WTC11 (cell line): ENCODE results near the gene AP1S2. TPM values are rescaled to one million over a fixed set of nuclear protein-coding genes. Genes with fewer than 3 reads are reported as not detected.

ENCODE experiments used
- ATAC-seq: fragments of 200-7000 bp; cut with Tn5 transposase; 2 replicates; pipeline ENCODE4 v1.10.0; 2021; ENCODE audit warnings: mild to moderate bottlenecking, moderate library complexity
- CTCF ChIA-PET: fragments of 300-600 bp; sonication (Branson Sonifier 250); formaldehyde crosslinking; loops from one replicate; lab custom pipeline; 2021; ENCODE audit warnings: antibody characterized with exemption; lab: Charles Lee
- POLR2A ChIA-PET: fragments of 350-600 bp; sonication (Branson Sonifier 250); formaldehyde crosslinking; loops from one replicate; lab custom pipeline; 2021; ENCODE audit warnings: antibody characterized with exemption; lab: Charles Lee
- DNase-seq: peaks from one replicate; pipeline ENCODE4 v3.0.0; 2021; ENCODE audit warnings: low spot score
- H3K27ac Mint-ChIP-seq: 2 replicates; pipeline ENCODE4 v1.8.0; 2021; ENCODE audit warnings: mixed read lengths
- H3K27me3 Mint-ChIP-seq: 2 replicates; pipeline ENCODE4 v1.8.0; 2021; ENCODE audit warnings: low read depth, mild to moderate bottlenecking, moderate library complexity, mixed read lengths
- H3K36me3 Mint-ChIP-seq: 2 replicates; pipeline ENCODE4 v1.8.0; 2021; ENCODE audit warnings: mixed read lengths
- H3K4me1 Mint-ChIP-seq: 2 replicates; pipeline ENCODE4 v1.8.0; 2022; ENCODE audit warnings: mixed read lengths
- H3K4me3 Mint-ChIP-seq: 2 replicates; pipeline ENCODE4 v1.8.0; 2021; ENCODE audit warnings: mild to moderate bottlenecking, moderate library complexity, mixed read lengths
- H3K9me3 Mint-ChIP-seq: 2 replicates; pipeline ENCODE4 v1.8.0; 2021; ENCODE audit warnings: mixed read lengths
- ATF1 ChIP-seq: sonication (generic); formaldehyde crosslinking; IDR thresholded peaks from 2 replicates; pipeline ENCODE4 v1.8.1; 2023; ENCODE audit warnings: mild to moderate bottlenecking, moderate library complexity, missing genetic modification reagents
- CBFB ChIP-seq: sonication (generic); formaldehyde crosslinking; IDR thresholded peaks from 2 replicates; pipeline ENCODE4 v1.8.1; 2022; ENCODE audit warnings: mild to moderate bottlenecking, low read depth, missing genetic modification reagents
- ERG ChIP-seq: fragments of 250-450 bp; sonication (Bioruptor Pico); IDR thresholded peaks from 2 replicates; pipeline ENCODE4 v1.8.0; 2021; ENCODE audit warnings: mild to moderate bottlenecking
- ESRRA ChIP-seq: sonication (generic); formaldehyde crosslinking; IDR thresholded peaks from 2 replicates; pipeline ENCODE4 v1.8.1; 2022; ENCODE audit warnings: mild to moderate bottlenecking, missing genetic modification reagents, borderline replicate concordance
- ETV6 ChIP-seq: sonication (generic); formaldehyde crosslinking; IDR thresholded peaks from 2 replicates; pipeline ENCODE4 v1.8.1; 2022; ENCODE audit warnings: mild to moderate bottlenecking, missing genetic modification reagents
- HMGXB4 ChIP-seq: sonication (generic); formaldehyde crosslinking; IDR thresholded peaks from 2 replicates; pipeline ENCODE4 v1.8.1; 2023; ENCODE audit warnings: mild to moderate bottlenecking, moderate library complexity, missing genetic modification reagents
- MXD4 ChIP-seq: fragments of 250-450 bp; sonication (Bioruptor Pico); IDR thresholded peaks from 2 replicates; pipeline ENCODE4 v1.8.0; 2021; ENCODE audit warnings: mild to moderate bottlenecking, moderate library complexity, borderline replicate concordance
- NFYB ChIP-seq: sonication (generic); formaldehyde crosslinking; conservative IDR thresholded peaks from 2 replicates; pipeline ENCODE4 v1.8.0; 2022; ENCODE audit warnings: low read depth, missing genetic modification reagents
- PRRX2 ChIP-seq: fragments of 250-450 bp; sonication (Bioruptor Pico); IDR thresholded peaks from 2 replicates; pipeline ENCODE4 v1.8.0; 2021; ENCODE audit warnings: mild to moderate bottlenecking
- SMAD3 ChIP-seq: sonication (generic); formaldehyde crosslinking; IDR thresholded peaks from 2 replicates; pipeline ENCODE4 v1.8.0; 2022; ENCODE audit warnings: missing genetic modification reagents, mild to moderate bottlenecking, borderline replicate concordance
- SP1 ChIP-seq: sonication (generic); formaldehyde crosslinking; conservative IDR thresholded peaks from 2 replicates; pipeline ENCODE4 v1.8.1; 2022; ENCODE audit warnings: missing genetic modification reagents
- TEAD4 ChIP-seq: sonication (generic); formaldehyde crosslinking; IDR thresholded peaks from 2 replicates; pipeline ENCODE4 v1.8.0; 2022; ENCODE audit warnings: mild to moderate bottlenecking, missing genetic modification reagents
- USF2 ChIP-seq: sonication (generic); formaldehyde crosslinking; IDR thresholded peaks from 2 replicates; pipeline ENCODE4 v1.8.1; 2023; ENCODE audit warnings: mild to moderate bottlenecking, missing genetic modification reagents, moderate library complexity
- ZNF219 ChIP-seq: sonication (generic); formaldehyde crosslinking; IDR thresholded peaks from 2 replicates; pipeline ENCODE4 v1.8.0; 2023; ENCODE audit warnings: missing genetic modification reagents, mild to moderate bottlenecking, borderline replicate concordance
- ZNF263 ChIP-seq: sonication (generic); formaldehyde crosslinking; IDR thresholded peaks from 2 replicates; pipeline ENCODE4 v1.8.1; 2022; ENCODE audit warnings: low read depth, mild to moderate bottlenecking, moderate library complexity, missing genetic modification reagents
- ZNF317 ChIP-seq: sonication (generic); formaldehyde crosslinking; IDR thresholded peaks from 2 replicates; pipeline ENCODE4 v1.8.1; 2023; ENCODE audit warnings: low read depth, mild to moderate bottlenecking, moderate library complexity, missing genetic modification reagents, borderline replicate concordance
- ZNF512 ChIP-seq: sonication (generic); formaldehyde crosslinking; IDR thresholded peaks from 2 replicates; pipeline ENCODE4 v1.8.1; 2022; ENCODE audit warnings: missing genetic modification reagents, borderline replicate concordance
- ZNF671 ChIP-seq: fragments of 250-450 bp; sonication (Bioruptor Pico); IDR thresholded peaks from 2 replicates; pipeline ENCODE4 v1.8.0; 2021; ENCODE audit warnings: mild to moderate bottlenecking
- total RNA-seq: library from RNA; stranded (reverse); gene quantifications from 3 replicates; pipeline ENCODE4 v1.2.3, GENCODE V29; 2021

Gene AP1S2
- total RNA-seq, 1 experiment from 2014 or later: 164 TPM

GRCh38 chrX:15853586-15854079 lies 980 bp downstream of the AP1S2 start:
- Mint-ChIP-seq H3K4me3 (peak overlapping the region; percentile 85), H3K9me3 (no peaks in the 10 kb centered on the region), H3K27ac (peak overlapping the region; percentile 68; the same call in 1 of the 2 replicates), H3K36me3 (peaks cover 41% of the 10 kb centered on the region), H3K4me1 (peaks cover 51% of the 10 kb centered on the region), H3K27me3 (no peaks in the 10 kb centered on the region)
- CTCF ChIA-PET: no interaction called here
- no peak for DNase-seq
- POLR2A ChIA-PET: no interaction called here
- TF ChIP-seq TEAD4 (CRISPR knock-in tag): no peak
- 0 out of 2 replicates have a peak, but pooled peaks have one; percentile 3 for TF ChIP-seq HMGXB4 (CRISPR knock-in tag)
- ATAC-seq: no peak

- H3K4me1 Mint-ChIP-seq: peaks cover 52% of the 10 kb centered on the region
- peak overlapping the region; percentile 26 for H3K4me3 Mint-ChIP-seq
- no peak for DNase-seq
- no peaks in the 10 kb centered on the region for H3K27me3 Mint-ChIP-seq
- CTCF ChIA-PET: interaction anchor here (0.8 to 1.6 kb wide), 6 partner anchors 10 to 363 kb away, joined by 3 read pairs; no protein-coding TSS in a partner anchor
- peak overlapping the region; percentile 48 for H3K27ac Mint-ChIP-seq
- H3K36me3 Mint-ChIP-seq: peaks cover 72% of the 10 kb centered on the region
- TF ChIP-seq ZNF219: no peak
- no peak for TF ChIP-seq ETV6
- no peak for TF ChIP-seq ZNF671 (CRISPR knock-in tag)
- TF ChIP-seq, all 79 proteins: peak for 0
- peak; percentile 62 for ATAC-seq
- H3K9me3 Mint-ChIP-seq: no peaks in the 10 kb centered on the region
- POLR2A ChIA-PET: no interaction called here
These were observed 5.1 kb downstream of the AP1S2 start for GRCh38 chrX:15849555-15849954.

- Mint-ChIP-seq H3K36me3 (peaks cover 81% of the 10 kb centered on the region), H3K4me1 (peaks cover 55% of the 10 kb centered on the region), H3K9me3 (no peaks in the 10 kb centered on the region)
- ATAC-seq: no peak
- POLR2A ChIA-PET: interaction anchor here (0.5 kb wide), 1 partner anchor 840 kb away, joined by 3 read pairs; no protein-coding TSS in a partner anchor
- DNase-seq: no peak
- TF ChIP-seq USF2 (CRISPR knock-in tag) (no peak), NFYB (no peak)
- TF ChIP-seq, all 79 proteins: peak for 0
- H3K27me3 Mint-ChIP-seq: no peaks in the 10 kb centered on the region
- no peak overlapping the region for H3K4me3 Mint-ChIP-seq
- no peak overlapping the region for H3K27ac Mint-ChIP-seq
- CTCF ChIA-PET: interaction anchor here (1.5 kb wide), 1 partner anchor 274 kb away, joined by 3 read pairs; no protein-coding TSS in a partner anchor
These were observed 6.0 kb downstream of the AP1S2 start for GRCh38 chrX:15848576-15848975.

- ChIA-PET CTCF (no interaction called here), POLR2A (no interaction called here)
- Mint-ChIP-seq H3K27ac (0 out of 2 replicates have a peak overlapping the region, but pooled peaks have one; percentile 49), H3K4me3 (no peak overlapping the region), H3K9me3 (no peaks in the 10 kb centered on the region), H3K36me3 (peaks cover 68% of the 10 kb centered on the region), H3K27me3 (no peaks in the 10 kb centered on the region), H3K4me1 (peaks cover 23% of the 10 kb centered on the region)
- no peak for TF ChIP-seq ZNF263 (CRISPR knock-in tag)
- TF ChIP-seq ERG: no peak
- no peak for ATAC-seq
- no peak for DNase-seq
These were observed 10.7 kb downstream of the AP1S2 start for GRCh38 chrX:15843960-15844359.

GRCh38 chrX:15841853-15842516 lies 12.6 kb downstream of the AP1S2 start:
- POLR2A ChIA-PET: interaction anchor here (0.7 kb wide), 1 partner anchor 167 kb away, joined by 4 read pairs; no protein-coding TSS in a partner anchor
- CTCF ChIA-PET: no interaction called here
- ATAC-seq: no peak
- Mint-ChIP-seq H3K27ac (peak overlapping the region; percentile 68), H3K9me3 (no peaks in the 10 kb centered on the region), H3K27me3 (no peaks in the 10 kb centered on the region), H3K4me3 (no peak overlapping the region), H3K36me3 (peaks cover 65% of the 10 kb centered on the region), H3K4me1 (peaks cover 8% of the 10 kb centered on the region)
- TF ChIP-seq SP1 (no peak), ESRRA (no peak), PRRX2 (CRISPR knock-in tag) (no peak), SMAD3 (CRISPR knock-in tag) (no peak), ZNF317 (CRISPR knock-in tag) (no peak), ZNF512 (CRISPR knock-in tag) (no peak), ZNF671 (CRISPR knock-in tag) (no peak), ATF1 (CRISPR knock-in tag) (no peak), MXD4 (CRISPR knock-in tag) (no peak), CBFB (CRISPR knock-in tag) (no peak)
- DNase-seq: no peak
